ENCODE data around the gene FAM53B.
A peak's percentile ranks its signal among the peaks of the same experiment; 100 is the strongest.

Gene FAM53B

GRCh38 chr10:124681626-124682552, 62.3 kb downstream of the FAM53B start:
- DNase-seq: no peak

GRCh38 chr10:124681091-124681490, 63.1 kb downstream of the FAM53B start:
- no peak for DNase-seq

GRCh38 chr10:124680675-124681074, 63.5 kb downstream of the FAM53B start:
- DNase-seq: peak in 4 of 56 donors; percentile 22 to 47 (median 42)

GRCh38 chr10:124679401-124679800, 64.8 kb downstream of the FAM53B start:
- DNase-seq: no peak

- no peak for DNase-seq
Measured at GRCh38 chr10:124678557-124679240, 65.5 kb downstream of the FAM53B start.

- DNase-seq: no peak
Measured at GRCh38 chr10:124677749-124678556, 66.2 kb downstream of the FAM53B start.

GRCh38 chr10:124677293-124677699, 66.9 kb downstream of the FAM53B start:
- no peak for DNase-seq

GRCh38 chr10:124676416-124677062, 67.6 kb downstream of the FAM53B start:
- no peak for DNase-seq

GRCh38 chr10:124675824-124676223, 68.4 kb downstream of the FAM53B start:
- DNase-seq: no peak

- DNase-seq: peak in 6 of 56 donors; percentile 16 to 68 (median 40)
Measured at GRCh38 chr10:124675261-124675660, 68.9 kb downstream of the FAM53B start.

GRCh38 chr10:124674768-124675222, 69.4 kb downstream of the FAM53B start:
- no peak for DNase-seq

- DNase-seq: peak in 43 of 56 donors; percentile 14 to 83 (median 59)
Measured at GRCh38 chr10:124672181-124672638, 72.0 kb downstream of the FAM53B start.

GRCh38 chr10:124671486-124672075, 72.6 kb downstream of the FAM53B start:
- DNase-seq: peak in 50 of 56 donors; percentile 22 to 94 (median 76)

GRCh38 chr10:124670849-124671248, 73.3 kb downstream of the FAM53B start:
- peak in 15 of 56 donors; percentile 27 to 65 (median 51) for DNase-seq

GRCh38 chr10:124669824-124670654, 74.1 kb downstream of the FAM53B start:
- no peak for DNase-seq

- DNase-seq: no peak
Measured at GRCh38 chr10:124669141-124669823, 74.9 kb downstream of the FAM53B start.

GRCh38 chr10:124668517-124669051, 75.6 kb downstream of the FAM53B start:
- DNase-seq: no peak

Measured in nucleus accumbens (tissue), 56 donors.